Neutrophil (primary cell): ENCODE results near the gene FCAMR.

Experiments
- H3K27ac ChIP-seq: fragments of 200-600 bp; sonication (generic); 2 replicates; pipeline ENCODE4 v1.5.1; 2016; ENCODE audit warnings: mild to moderate bottlenecking, moderate library complexity
- H3K27me3 ChIP-seq: fragments of 200-600 bp; sonication (generic); 2 replicates; pipeline ENCODE4 v1.6.0; 2016; ENCODE audit warnings: mild to moderate bottlenecking
- H3K36me3 ChIP-seq: fragments of 200-600 bp; sonication (generic); 2 replicates; pipeline ENCODE4 v1.5.1; 2017
- H3K4me1 ChIP-seq, 2 experiments: fragments of 200-600 bp in 1 of 2; sonication (generic) in 1 of 2; 1 replicate in 1 of 2; 2 replicates in 1 of 2; pipeline versions ENCODE4 v1.5.1 to v1.6.1; 2013 to 2016; ENCODE audit warnings: low read depth in 1 of 2, low read length in 1 of 2, mild to moderate bottlenecking in 1 of 2, moderate library complexity in 1 of 2; ENCODE audit not compliant: control insufficient read depth in 1 of 2, insufficient read depth in 1 of 2
- H3K4me3 ChIP-seq, 2 experiments: fragments of 200-600 bp in 1 of 2; sonication (generic) in 1 of 2; 1 replicate in 1 of 2; 2 replicates in 1 of 2; pipeline ENCODE4 v1.5.1; 2013 to 2016; ENCODE audit warnings: low read depth in 1 of 2, low read length in 1 of 2, mild to moderate bottlenecking in 1 of 2, moderate library complexity in 1 of 2
- H3K9me3 ChIP-seq: fragments of 200-600 bp; sonication (generic); 2 replicates; pipeline ENCODE4 v1.5.1; 2016
- TF ChIP-seq, protein P1 (sequence below): fragments of 200-600 bp; sonication (generic); IDR thresholded peaks from 2 replicates; pipeline ENCODE4 v1.5.1; 2016; ENCODE audit warnings: antibody characterized with exemption

FCAMR gene

DNA sequence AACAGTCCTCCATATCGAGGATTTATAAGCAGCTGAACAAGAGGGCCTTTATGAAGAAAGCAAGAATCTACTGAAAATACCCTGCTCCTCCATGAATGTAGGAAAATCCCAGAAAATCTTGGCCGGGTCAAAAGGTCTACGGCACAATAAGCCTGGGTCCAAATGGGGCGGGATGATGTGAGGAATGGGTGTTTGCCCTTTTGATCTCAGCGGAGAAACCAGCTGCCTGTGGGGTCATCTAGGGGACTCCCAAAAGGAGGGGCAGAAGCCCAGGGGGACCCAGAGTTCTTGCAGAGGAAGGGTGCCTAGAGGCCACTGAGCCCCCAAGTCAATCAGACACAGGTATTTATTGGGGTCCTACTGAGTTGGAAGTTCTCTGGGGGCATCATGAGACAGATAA is 12.6 kb downstream of the FCAMR start:
- Histone ChIP-seq H3K36me3 (no peaks in the 10 kb centered on the region), H3K4me3 (no peak overlapping the region), H3K4me1 (peaks cover 0 to 4% of the 10 kb centered on the region in 2 experiments), H3K27ac (no peak overlapping the region), H3K27me3 (peaks cover 26% of the 10 kb centered on the region), H3K9me3 (no peaks in the 10 kb centered on the region)
- TF ChIP-seq, protein P1, sequence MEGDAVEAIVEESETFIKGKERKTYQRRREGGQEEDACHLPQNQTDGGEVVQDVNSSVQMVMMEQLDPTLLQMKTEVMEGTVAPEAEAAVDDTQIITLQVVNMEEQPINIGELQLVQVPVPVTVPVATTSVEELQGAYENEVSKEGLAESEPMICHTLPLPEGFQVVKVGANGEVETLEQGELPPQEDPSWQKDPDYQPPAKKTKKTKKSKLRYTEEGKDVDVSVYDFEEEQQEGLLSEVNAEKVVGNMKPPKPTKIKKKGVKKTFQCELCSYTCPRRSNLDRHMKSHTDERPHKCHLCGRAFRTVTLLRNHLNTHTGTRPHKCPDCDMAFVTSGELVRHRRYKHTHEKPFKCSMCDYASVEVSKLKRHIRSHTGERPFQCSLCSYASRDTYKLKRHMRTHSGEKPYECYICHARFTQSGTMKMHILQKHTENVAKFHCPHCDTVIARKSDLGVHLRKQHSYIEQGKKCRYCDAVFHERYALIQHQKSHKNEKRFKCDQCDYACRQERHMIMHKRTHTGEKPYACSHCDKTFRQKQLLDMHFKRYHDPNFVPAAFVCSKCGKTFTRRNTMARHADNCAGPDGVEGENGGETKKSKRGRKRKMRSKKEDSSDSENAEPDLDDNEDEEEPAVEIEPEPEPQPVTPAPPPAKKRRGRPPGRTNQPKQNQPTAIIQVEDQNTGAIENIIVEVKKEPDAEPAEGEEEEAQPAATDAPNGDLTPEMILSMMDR: no peak

DNA sequence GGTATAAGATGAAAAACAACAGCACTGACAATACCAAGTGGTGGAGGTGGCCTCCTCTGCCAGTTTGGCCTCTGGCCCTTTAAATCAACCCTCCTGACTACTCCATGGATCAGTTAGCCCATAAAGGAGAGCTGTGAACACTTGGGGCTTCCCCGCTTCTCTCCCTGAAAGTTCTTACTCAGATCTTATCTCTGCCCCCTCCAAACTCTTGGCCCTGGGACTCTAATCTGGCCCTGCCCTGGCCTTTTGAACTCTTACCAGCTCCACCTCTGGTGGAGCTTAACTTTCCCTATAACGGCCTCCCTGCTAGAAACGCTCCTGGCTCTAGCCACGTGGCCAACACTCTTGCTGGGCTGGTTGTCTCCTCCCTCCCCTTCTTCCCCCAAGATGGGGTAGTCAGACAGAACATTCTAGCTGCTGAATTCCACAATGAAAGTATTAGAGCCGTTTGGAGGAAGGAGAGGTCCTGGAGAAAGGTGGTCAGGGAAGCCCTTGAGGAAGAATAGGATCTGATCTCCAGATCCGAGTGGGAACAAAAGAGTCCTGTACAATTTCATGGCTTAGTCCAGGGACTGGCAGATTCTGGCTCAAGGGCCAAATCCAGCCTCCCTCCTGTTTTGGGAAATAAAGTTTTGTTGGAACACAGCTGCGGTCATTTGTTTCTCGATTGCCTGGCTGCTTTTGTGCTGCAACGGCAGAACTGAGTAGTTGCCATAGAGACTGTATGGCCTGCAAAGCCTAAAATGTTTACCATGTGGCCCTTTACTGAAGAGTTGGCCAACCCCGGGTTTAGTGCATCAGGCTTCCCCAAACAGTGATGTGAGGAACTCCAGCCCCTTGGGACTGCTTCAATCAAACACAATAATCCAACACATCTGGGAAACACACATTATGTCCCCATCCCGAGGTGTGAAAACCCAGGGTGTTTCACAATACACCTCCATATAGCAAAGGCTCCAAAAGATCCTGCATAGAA is 14.5 kb downstream of the FCAMR start:
- Histone ChIP-seq H3K27me3 (peaks cover 36% of the 10 kb centered on the region), H3K9me3 (no peaks in the 10 kb centered on the region), H3K4me1 (no peaks in the 10 kb centered on the region), H3K36me3 (no peaks in the 10 kb centered on the region), H3K27ac (no peak overlapping the region), H3K4me3 (no peak overlapping the region)
- TF ChIP-seq, protein P1: no peak

DNA sequence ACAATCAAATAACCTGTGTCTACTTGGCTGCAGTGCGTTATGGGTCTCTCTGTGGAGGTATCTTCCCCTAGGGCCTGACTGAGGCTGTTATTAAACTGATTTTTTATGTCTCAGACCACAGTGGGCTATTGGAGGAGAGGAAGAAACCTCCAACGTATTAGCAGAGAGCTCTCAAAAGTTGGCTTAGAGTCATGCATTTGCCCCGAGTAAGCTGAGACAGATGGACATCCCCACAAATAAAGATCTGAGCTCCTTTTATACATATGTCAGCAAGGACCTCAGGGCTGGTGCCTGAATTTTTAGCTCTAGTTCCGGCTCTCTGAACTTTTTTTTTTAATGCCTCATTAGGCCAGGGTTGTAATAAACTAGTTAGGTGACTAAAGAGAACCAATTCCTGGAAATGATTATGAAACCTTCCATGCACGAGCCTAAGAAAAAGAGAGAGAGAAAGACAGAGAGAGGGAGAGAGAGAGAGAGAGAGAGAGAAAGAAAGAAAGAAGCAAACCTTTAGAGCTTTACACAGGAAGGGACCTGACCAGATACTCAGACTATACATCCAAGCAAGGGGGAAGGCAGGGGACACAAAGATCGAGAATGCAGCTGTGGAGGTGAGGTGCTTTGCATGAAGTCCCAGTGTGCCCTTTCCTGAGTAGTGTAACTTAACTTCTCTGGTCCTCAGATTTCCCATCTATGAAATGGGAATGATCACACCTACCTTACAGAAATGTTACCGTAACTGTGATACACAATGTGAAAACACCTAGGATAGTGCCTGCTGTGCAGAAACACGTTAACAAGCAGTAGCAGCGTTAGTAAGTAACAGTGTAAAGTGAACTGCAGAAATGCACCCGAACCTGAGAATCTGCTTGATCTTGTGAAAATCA is 15.6 kb downstream of the FCAMR start:
- H3K4me1 ChIP-seq: no peaks in the 10 kb centered on the region
- no peak overlapping the region for H3K27ac ChIP-seq
- H3K27me3 ChIP-seq: peaks cover 36% of the 10 kb centered on the region
- no peak overlapping the region for H3K4me3 ChIP-seq
- no peaks in the 10 kb centered on the region for H3K36me3 ChIP-seq
- H3K9me3 ChIP-seq: no peaks in the 10 kb centered on the region
- TF ChIP-seq, protein P1: no peak

DNA sequence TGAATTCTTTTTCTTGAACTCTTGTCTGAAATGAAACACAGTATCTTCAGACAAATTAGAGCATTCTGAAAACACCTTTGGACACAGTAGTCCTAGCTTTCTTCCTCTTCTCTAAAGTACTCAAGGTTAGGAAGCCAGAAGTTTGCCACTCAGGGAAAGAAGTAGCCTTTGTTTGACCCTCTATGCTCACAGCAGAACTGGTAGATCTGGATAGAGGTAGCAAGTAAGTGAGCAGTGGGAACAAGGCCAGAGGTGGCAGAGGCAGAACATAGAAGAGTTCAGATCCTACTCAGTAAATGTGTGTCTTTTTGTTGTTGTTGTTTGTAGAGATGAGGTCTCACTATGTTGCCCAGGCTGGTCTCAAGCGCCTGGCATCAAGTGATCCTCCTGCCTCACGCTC is 16.6 kb downstream of the FCAMR start:
- peaks cover 38% of the 10 kb centered on the region for H3K27me3 ChIP-seq
- no peaks in the 10 kb centered on the region for H3K4me1 ChIP-seq
- no peak overlapping the region for H3K27ac ChIP-seq
- TF ChIP-seq, protein P1: no peak
- H3K36me3 ChIP-seq: no peaks in the 10 kb centered on the region
- no peak overlapping the region for H3K4me3 ChIP-seq
- H3K9me3 ChIP-seq: no peaks in the 10 kb centered on the region

DNA sequence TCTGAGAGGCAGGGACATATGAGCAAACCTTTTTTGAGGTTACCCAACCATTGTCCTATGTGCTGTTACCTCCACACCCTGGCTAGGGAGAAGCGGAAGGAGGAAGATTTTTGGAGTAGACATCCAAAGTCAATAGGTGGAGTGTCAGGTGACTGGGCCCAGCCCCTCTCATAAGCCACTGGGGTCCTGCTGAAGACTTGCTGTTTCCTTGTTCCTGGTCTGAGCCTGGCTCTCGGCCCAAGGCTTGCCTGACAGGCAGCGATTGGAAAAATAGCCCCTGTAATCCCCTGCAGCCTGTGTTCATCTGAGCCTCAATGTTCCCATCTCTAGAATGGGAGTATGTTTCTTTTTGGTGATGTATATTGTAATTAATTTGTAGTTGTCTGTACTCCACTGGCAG is 17.1 kb downstream of the FCAMR start:
- Histone ChIP-seq H3K4me3 (no peak overlapping the region), H3K36me3 (no peaks in the 10 kb centered on the region), H3K9me3 (no peaks in the 10 kb centered on the region), H3K27ac (no peak overlapping the region), H3K4me1 (no peaks in the 10 kb centered on the region), H3K27me3 (peaks cover 39% of the 10 kb centered on the region)
- TF ChIP-seq, protein P1: no peak
